ENCODE data around the gene ARHGAP27. TPM values are rescaled to one million over a fixed set of nuclear protein-coding genes. Genes with fewer than 3 reads are reported as not detected.

The ARHGAP27 gene
- total RNA-seq, 3 donors from 2014 or later (not counting 1 experiment from before 2014, with no cell fraction given), result 125 to 141 (median 126) TPM

DNA sequence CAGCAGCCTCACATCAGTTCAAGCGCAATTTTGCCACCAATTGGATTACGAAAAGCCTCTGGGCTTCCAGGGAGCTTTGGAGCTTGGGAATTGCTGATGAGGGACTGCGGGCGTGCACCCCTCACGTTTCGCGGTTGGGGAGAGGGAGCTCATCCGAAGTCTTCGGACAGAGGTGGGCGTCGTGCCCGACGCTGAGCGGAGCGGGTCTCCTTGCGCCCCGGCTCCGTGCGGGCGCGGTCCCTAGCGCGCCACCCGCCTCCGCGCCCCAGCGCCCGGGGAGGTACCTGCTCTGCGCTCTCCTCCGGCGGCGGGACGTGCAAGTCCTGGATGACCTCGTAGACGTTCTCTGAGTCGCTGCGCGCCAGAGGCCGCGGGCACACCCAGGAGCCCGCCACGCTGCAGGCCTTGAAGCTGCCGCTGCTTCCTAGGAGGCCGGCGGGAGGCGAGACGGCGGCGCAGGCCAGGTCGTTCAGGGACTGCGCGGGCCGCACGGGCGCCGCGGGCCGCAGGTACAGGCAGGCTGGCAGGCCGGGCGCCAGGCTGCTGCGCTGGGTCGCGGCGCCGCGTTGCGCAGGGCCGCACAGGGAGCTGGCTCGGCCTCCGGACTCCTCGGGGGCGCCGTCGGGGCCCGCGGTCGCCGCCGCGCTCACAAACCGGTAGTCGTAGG is 3.2 kb downstream of the ARHGAP27 start:
- Mint-ChIP-seq H3K27ac (no peak overlapping the region), H3K4me1 (peaks cover 13 to 41% of the 10 kb centered on the region in 2 donors), H3K9me3 (no peaks in the 10 kb centered on the region), H3K4me3 (no peak overlapping the region), H3K27me3 (ENCODE audit: low read depth in 2 of 2) (no peaks in the 10 kb centered on the region), H3K36me3 (no peaks in the 10 kb centered on the region)
- ATAC-seq (no peak), DNase-seq (no peak)
- Histone ChIP-seq H3K9me3 (ENCODE audit: control insufficient read depth, insufficient read depth, low read length) (no peaks in the 10 kb centered on the region), H3K27me3 (ENCODE audit: control insufficient read depth, insufficient read depth, low read length) (no peaks in the 10 kb centered on the region), H3K4me3 (ENCODE audit: low read length) (no peak overlapping the region), H3K36me3 (ENCODE audit: control insufficient read depth, insufficient read depth, low read length) (no peaks in the 10 kb centered on the region), H3K4me1 (ENCODE audit: control insufficient read depth, insufficient read depth, low read length) (peaks cover 52% of the 10 kb centered on the region), H3K27ac (ENCODE audit: low read length) (no peak overlapping the region)
- TF ChIP-seq, protein P1, sequence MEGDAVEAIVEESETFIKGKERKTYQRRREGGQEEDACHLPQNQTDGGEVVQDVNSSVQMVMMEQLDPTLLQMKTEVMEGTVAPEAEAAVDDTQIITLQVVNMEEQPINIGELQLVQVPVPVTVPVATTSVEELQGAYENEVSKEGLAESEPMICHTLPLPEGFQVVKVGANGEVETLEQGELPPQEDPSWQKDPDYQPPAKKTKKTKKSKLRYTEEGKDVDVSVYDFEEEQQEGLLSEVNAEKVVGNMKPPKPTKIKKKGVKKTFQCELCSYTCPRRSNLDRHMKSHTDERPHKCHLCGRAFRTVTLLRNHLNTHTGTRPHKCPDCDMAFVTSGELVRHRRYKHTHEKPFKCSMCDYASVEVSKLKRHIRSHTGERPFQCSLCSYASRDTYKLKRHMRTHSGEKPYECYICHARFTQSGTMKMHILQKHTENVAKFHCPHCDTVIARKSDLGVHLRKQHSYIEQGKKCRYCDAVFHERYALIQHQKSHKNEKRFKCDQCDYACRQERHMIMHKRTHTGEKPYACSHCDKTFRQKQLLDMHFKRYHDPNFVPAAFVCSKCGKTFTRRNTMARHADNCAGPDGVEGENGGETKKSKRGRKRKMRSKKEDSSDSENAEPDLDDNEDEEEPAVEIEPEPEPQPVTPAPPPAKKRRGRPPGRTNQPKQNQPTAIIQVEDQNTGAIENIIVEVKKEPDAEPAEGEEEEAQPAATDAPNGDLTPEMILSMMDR (IDR thresholded peaks at IDR 0.05), result no peak
- intact Hi-C loops (cut with micrococcal nuclease), result loop anchor here (2.0 kb wide), 1 partner anchor 163 kb away; no protein-coding TSS in a partner anchor
- 91% methylated on average over 82 of the region's 82 CpGs for WGBS (ENCODE audit: insufficient coverage)

DNA sequence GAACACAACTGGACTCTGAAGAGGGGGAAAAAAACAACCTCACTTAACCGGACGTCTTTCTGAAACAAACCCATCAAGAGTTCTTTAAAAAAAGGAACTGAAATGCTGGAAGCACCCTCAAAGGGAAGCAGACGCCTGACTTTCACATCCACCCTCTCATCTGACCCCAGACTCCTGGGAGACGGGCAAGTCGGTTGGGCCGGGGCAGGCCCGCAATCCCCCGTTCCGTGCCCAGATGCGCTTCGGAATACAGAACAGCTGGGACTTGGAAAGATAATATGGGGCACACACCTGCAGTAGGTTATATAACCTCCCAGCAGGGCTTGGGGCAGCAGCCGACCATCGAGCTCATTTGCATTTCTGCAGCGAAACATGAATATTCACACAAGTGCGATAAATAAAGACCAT is 3.7 kb downstream of the ARHGAP27 start:
- 47% methylated on average over 15 of the region's 15 CpGs for WGBS (ENCODE audit: insufficient coverage)
- H3K4me3 ChIP-seq (ENCODE audit: low read length), result no peak overlapping the region
- TF ChIP-seq, protein P1 (IDR thresholded peaks at IDR 0.05), result no peak
- no peaks in the 10 kb centered on the region for H3K9me3 ChIP-seq (ENCODE audit: control insufficient read depth, insufficient read depth, low read length)
- intact Hi-C loops (cut with micrococcal nuclease), result loop anchor here (2.0 kb wide), 1 partner anchor 164 kb away; no protein-coding TSS in a partner anchor
- Mint-ChIP-seq H3K4me1 (peaks cover 13 to 45% of the 10 kb centered on the region in 2 donors), H3K36me3 (no peaks in the 10 kb centered on the region), H3K9me3 (no peaks in the 10 kb centered on the region), H3K27me3 (ENCODE audit: low read depth in 2 of 2) (no peaks in the 10 kb centered on the region), H3K4me3 (peak overlapping the region; percentile 49), H3K27ac (peak overlapping the region; percentile 21 to 66)
- DNase-seq (peak in 1 of 2 donors; percentile 23), ATAC-seq (no peak)
- no peaks in the 10 kb centered on the region for H3K36me3 ChIP-seq (ENCODE audit: control insufficient read depth, insufficient read depth, low read length)
- H3K4me1 ChIP-seq (ENCODE audit: control insufficient read depth, insufficient read depth, low read length), result peaks cover 52% of the 10 kb centered on the region
- no peaks in the 10 kb centered on the region for H3K27me3 ChIP-seq (ENCODE audit: control insufficient read depth, insufficient read depth, low read length)
- peak overlapping the region; percentile 62 for H3K27ac ChIP-seq (ENCODE audit: low read length)

DNA sequence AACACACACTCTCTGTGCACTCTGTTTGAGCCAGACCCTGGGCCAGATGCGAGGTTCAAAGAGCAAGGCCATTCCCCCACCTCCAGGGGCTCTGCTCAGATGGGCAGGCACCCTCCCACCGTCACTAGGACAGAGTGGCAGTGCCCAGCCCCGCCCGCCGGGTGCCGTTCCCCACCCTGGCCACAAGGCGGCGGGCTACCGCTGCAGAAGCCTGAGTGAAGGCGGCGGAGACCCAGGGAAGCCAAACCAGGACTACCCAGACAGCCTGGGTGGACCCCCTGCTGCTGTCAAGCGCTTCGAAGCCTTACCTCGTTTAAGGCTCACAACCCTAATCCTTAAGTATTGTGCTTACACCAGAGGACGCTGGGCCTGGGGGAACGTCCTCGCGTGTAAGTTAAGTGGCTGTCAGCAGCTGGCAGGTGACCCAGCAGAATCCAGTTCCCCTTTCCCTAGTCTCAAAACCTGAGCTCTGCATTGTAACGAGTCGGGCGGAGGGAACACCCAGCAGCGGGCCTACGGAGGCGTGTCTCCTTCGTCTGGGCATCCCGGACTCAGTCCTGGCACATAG is 4.5 kb downstream of the ARHGAP27 start:
- DNase-seq (peak; percentile 85 to 87), ATAC-seq (peak; percentile 74 to 82 (median 75))
- H3K27me3 Mint-ChIP-seq (ENCODE audit: low read depth in 2 of 2), result no peaks in the 10 kb centered on the region
- Histone ChIP-seq H3K4me1 (ENCODE audit: control insufficient read depth, insufficient read depth, low read length) (peaks cover 49% of the 10 kb centered on the region), H3K27me3 (ENCODE audit: control insufficient read depth, insufficient read depth, low read length) (no peaks in the 10 kb centered on the region), H3K27ac (ENCODE audit: low read length) (peak overlapping the region; percentile 62), H3K9me3 (ENCODE audit: control insufficient read depth, insufficient read depth, low read length) (no peaks in the 10 kb centered on the region), H3K4me3 (ENCODE audit: low read length) (no peak overlapping the region), H3K36me3 (ENCODE audit: control insufficient read depth, insufficient read depth, low read length) (no peaks in the 10 kb centered on the region)
- TF ChIP-seq, protein P1 (IDR thresholded peaks at IDR 0.05), result peak; percentile 99
- peaks cover 13 to 47% of the 10 kb centered on the region in 2 donors for H3K4me1 Mint-ChIP-seq
- intact Hi-C loops (cut with micrococcal nuclease), result loop anchor here (2.0 kb wide), 1 partner anchor 165 kb away; no protein-coding TSS in a partner anchor
- H3K27ac Mint-ChIP-seq, result peak overlapping the region in 1 of 2 donors; percentile 66
- H3K4me3 Mint-ChIP-seq, result peak overlapping the region; percentile 73
- H3K9me3 Mint-ChIP-seq, result no peaks in the 10 kb centered on the region
- no peaks in the 10 kb centered on the region for H3K36me3 Mint-ChIP-seq
- 3% methylated on average over 26 of the region's 26 CpGs for WGBS (ENCODE audit: insufficient coverage)

Measured in natural killer cell (primary cell).